A549 (cell line): ENCODE results near the gene EIF4B. TPM values are rescaled to one million over a fixed set of nuclear protein-coding genes. Genes with fewer than 3 reads are reported as not detected.

Experiments
- ATAC-seq, 2 experiments: fragments of 200-7000 bp in 1 of 2; fragments of >200 bp in 1 of 2; cut with Nextera tagmentation in 1 of 2; cut with Tn5 transposase in 1 of 2; 3 replicates each; pipeline versions ENCODE4 v1.8.0 to v1.9.1; 2018 to 2020; ENCODE audit warnings: mild to moderate bottlenecking in 1 of 2, moderate library complexity in 1 of 2
- CTCF ChIA-PET: fragments of 300-600 bp; sonication (Branson Sonifier 250); formaldehyde crosslinking; extraction: SDS; loops from one replicate; lab custom pipeline; 2021; ENCODE audit warnings: antibody characterized with exemption, inconsistent platforms; lab: Yijun Ruan, JAX
- POLR2A ChIA-PET: fragments of 350-600 bp; formaldehyde crosslinking; extraction: SDS; loops from one replicate; lab custom pipeline; 2021; ENCODE audit warnings: antibody characterized with exemption, inconsistent platforms; lab: Yijun Ruan, JAX
- DNase-seq, 2 experiments: peaks; one replicate each; pipeline versions ENCODE4 v3.0.0 to v3.0.0-alpha.2; 2011 to 2016; ENCODE audit warnings: low read depth in 1 of 2, low spot score in 1 of 2
- FAIRE-seq: peaks from 2 replicates; lab custom pipeline; 2011; peaks lifted over from hg19 to GRCh38; lab: Jason Lieb, UNC
- H3K27ac ChIP-seq, 2 experiments: fragments of >200 bp; sonication (Bioruptor Twin); formaldehyde crosslinking; 3 replicates each; pipeline ENCODE4 v1.5.1; 2016 to 2017
- H3K4me1 ChIP-seq: fragments of >200 bp; sonication (Bioruptor Twin); formaldehyde crosslinking; 3 replicates; pipeline ENCODE4 v1.6.1; 2016
- H3K4me2 ChIP-seq: fragments of >200 bp; sonication (Bioruptor Twin); formaldehyde crosslinking; 3 replicates; pipeline ENCODE4 v1.6.1; 2016
- H3K4me3 ChIP-seq: fragments of >200 bp; sonication (Bioruptor Twin); formaldehyde crosslinking; 3 replicates; pipeline ENCODE4 v1.5.1; 2016
- H3K9me3 ChIP-seq: fragments of >200 bp; sonication (Bioruptor Twin); formaldehyde crosslinking; 3 replicates; pipeline ENCODE4 v1.6.1; 2016
- BHLHE40 ChIP-seq: IDR thresholded peaks from 2 replicates; pipeline ENCODE4 v1.6.1; 2012; ENCODE audit warnings: low read depth, low read length, inconsistent platforms
- CBX2 ChIP-seq: fragments of 200-600 bp; sonication (generic); IDR thresholded peaks from 2 replicates; pipeline ENCODE4 v1.6.1; 2016; ENCODE audit warnings: low read depth, mild to moderate bottlenecking, borderline replicate concordance
- CHD2 ChIP-seq: fragments of 150-350 bp; IDR thresholded peaks from 2 replicates; pipeline ENCODE4 v1.6.1; 2014; ENCODE audit warnings: low read length; ENCODE audit not compliant: partially characterized antibody
- CHD4 ChIP-seq: fragments of 200-600 bp; sonication (generic); IDR thresholded peaks from 2 replicates; pipeline ENCODE4 v1.6.1; 2016; ENCODE audit warnings: antibody characterized with exemption, mild to moderate bottlenecking, borderline replicate concordance
- EHF ChIP-seq: fragments of 250-450 bp; sonication (Bioruptor Pico); IDR thresholded peaks from 2 replicates; pipeline ENCODE4 v1.5.0; 2020; ENCODE audit warnings: mild to moderate bottlenecking
- FOSB ChIP-seq: fragments of 250-450 bp; sonication (Bioruptor Pico); IDR thresholded peaks from 2 replicates; pipeline ENCODE4 v1.5.0; 2020; ENCODE audit warnings: mild to moderate bottlenecking, moderate library complexity
- FOSL2 ChIP-seq, 2 experiments: fragments of 450-650 bp in 1 of 2; fragments of >200 bp in 1 of 2; sonication (Bioruptor Twin) in 1 of 2; formaldehyde crosslinking; IDR thresholded peaks; 2 replicates each; pipeline versions ENCODE4 v1.5.0 to v1.6.1; 2016 to 2020; ENCODE audit warnings: mild to moderate bottlenecking in 1 of 2, moderate library complexity in 1 of 2
- FOXS1 ChIP-seq: fragments of 250-450 bp; sonication (Bioruptor Pico); IDR thresholded peaks from 2 replicates; pipeline ENCODE4 v1.5.0; 2020; ENCODE audit warnings: mild to moderate bottlenecking, moderate library complexity
- HDAC2 ChIP-seq: fragments of 200-600 bp; sonication (generic); IDR thresholded peaks from 2 replicates; pipeline ENCODE4 v1.6.1; 2016
- HOXA7 ChIP-seq: fragments of 250-450 bp; sonication (Bioruptor Pico); IDR thresholded peaks from 2 replicates; pipeline ENCODE4 v1.5.0; 2020; ENCODE audit warnings: mild to moderate bottlenecking, moderate library complexity
- HOXB5 ChIP-seq: fragments of 250-450 bp; sonication (Bioruptor Pico); IDR thresholded peaks from 2 replicates; pipeline ENCODE4 v1.5.0; 2020; ENCODE audit warnings: mild to moderate bottlenecking, moderate library complexity
- JUN ChIP-seq, 2 experiments: fragments of >200 bp; sonication (Bioruptor Twin); formaldehyde crosslinking; IDR thresholded peaks; 2 replicates in 1 of 2; 3 replicates in 1 of 2; pipeline ENCODE4 v1.6.1; 2016 to 2017
- NPAS2 ChIP-seq: fragments of 250-450 bp; sonication (Bioruptor Pico); IDR thresholded peaks from 2 replicates; pipeline ENCODE4 v1.8.0; 2022; ENCODE audit warnings: mild to moderate bottlenecking, moderate library complexity, borderline replicate concordance
- NR3C1 ChIP-seq: fragments of >200 bp; sonication (Bioruptor Twin); formaldehyde crosslinking; IDR thresholded peaks from 3 replicates; pipeline ENCODE4 v1.6.1; 2017
- TP53 ChIP-seq: fragments of 250-450 bp; sonication (Bioruptor Pico); IDR thresholded peaks from 2 replicates; pipeline ENCODE4 v1.5.0; 2021; ENCODE audit warnings: mild to moderate bottlenecking, moderate library complexity
- ZC3H11A ChIP-seq: fragments of 450-650 bp; IDR thresholded peaks from 2 replicates; pipeline ENCODE4 v1.6.1; 2014; ENCODE audit warnings: antibody characterized with exemption, mild to moderate bottlenecking
- ZFP36 ChIP-seq: fragments of 450-650 bp; IDR thresholded peaks from 2 replicates; pipeline ENCODE4 v1.6.1; 2014; ENCODE audit warnings: borderline replicate concordance; ENCODE audit not compliant: partially characterized antibody
- ZSCAN20 ChIP-seq: fragments of 250-450 bp; sonication (Bioruptor Pico); IDR thresholded peaks from 2 replicates; pipeline ENCODE4 v1.8.0; 2022; ENCODE audit warnings: mild to moderate bottlenecking, moderate library complexity
- WGBS: methylation state at CpG from one replicate; pipeline ENCODE4 v1.1.6; 2017; ENCODE audit errors: missing lambda C conversion rate; 5-methylcytosine and 5-hydroxymethylcytosine counted together
- polyA plus RNA-seq, 4 experiments: library from polyadenylated mRNA; depleted of rRNA in 3 of 4; stranded (reverse); fragments of >200 nt; fragmentation: RNase III in 1 of 4; extraction: RNeasy Plus Mini Kit Qiagen cat#74134 plus additional on column Dnase treatment in 1 of 4; gene quantifications; 2 replicates in 3 of 4; 3 replicates in 1 of 4; pipeline ENCODE4 v1.2.3, GENCODE V29; 2011 to 2017
- TF ChIP-seq, protein P1 (sequence below): fragments of 250-450 bp; sonication (Bioruptor Pico); IDR thresholded peaks from 2 replicates; pipeline ENCODE4 v1.5.0; 2020; ENCODE audit warnings: low read depth, mild to moderate bottlenecking, moderate library complexity
- TF ChIP-seq, protein P2 (sequence below): fragments of 200-600 bp; sonication (generic); IDR thresholded peaks from 2 replicates; pipeline ENCODE4 v1.6.1; 2016; ENCODE audit warnings: antibody characterized with exemption, mild to moderate bottlenecking, moderate library complexity
- TF ChIP-seq, protein P3 (sequence below): IDR thresholded peaks from 2 replicates; pipeline ENCODE4 v1.6.1; 2012; ENCODE audit warnings: low read depth, borderline replicate concordance
- TF ChIP-seq, protein P4 (sequence below): fragments of 150-350 bp; IDR thresholded peaks from 2 replicates; pipeline ENCODE4 v1.6.1; 2014; ENCODE audit warnings: low read depth, mild to moderate bottlenecking, low read length
- TF ChIP-seq, protein P5 (sequence below): fragments of >200 bp; sonication (Bioruptor Twin); formaldehyde crosslinking; IDR thresholded peaks from 2 replicates; pipeline ENCODE4 v1.6.1; 2016
- TF ChIP-seq, protein P6 (sequence below): fragments of >200 bp; sonication (Bioruptor Twin); formaldehyde crosslinking; IDR thresholded peaks from 3 replicates; pipeline ENCODE4 v1.5.1; 2016
- TF ChIP-seq, protein P7 (sequence below): fragments of 450-650 bp; IDR thresholded peaks from 2 replicates; pipeline ENCODE4 v1.6.1; 2014; ENCODE audit warnings: antibody characterized with exemption

EIF4B gene
- polyA plus RNA-seq, 2 of the 4 experiments (the other 2 are of a cell fraction) = 377 to 650 TPM

DNA sequence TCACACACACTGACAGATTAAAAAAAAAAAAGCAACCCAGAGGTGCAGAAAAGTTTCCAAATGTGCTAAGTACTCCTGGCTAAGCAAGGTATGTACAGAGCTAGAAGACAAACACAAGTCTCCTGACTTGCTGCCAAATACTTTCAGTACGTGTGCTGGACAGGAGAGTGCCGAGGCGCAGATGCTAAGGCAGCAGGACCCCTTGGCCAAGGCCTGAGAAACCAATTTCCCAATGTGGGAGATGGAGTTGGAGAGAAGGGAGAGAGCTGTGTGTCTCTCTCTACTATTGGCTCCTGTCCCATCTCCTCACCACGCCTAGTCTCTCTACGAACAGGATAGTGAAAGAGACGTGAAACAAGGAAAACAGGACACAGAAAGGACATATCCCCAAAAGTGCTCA, 67.6 kb downstream of the EIF4B start (continued):
- TF ChIP-seq FOSB (CRISPR knock-in tag) = no peak
- no peak for TF ChIP-seq CBX2
- TF ChIP-seq ZFP36 = no peak
- no peak for TF ChIP-seq BHLHE40
- no peak for TF ChIP-seq FOSL2 (IDR thresholded peaks at IDR 0.05)
- no peak for TF ChIP-seq FOSL2 (CRISPR knock-in tag; IDR thresholded peaks at IDR 0.05)
- TF ChIP-seq NR3C1 = no peak
- no peak for TF ChIP-seq CHD2
- TF ChIP-seq TP53 (CRISPR knock-in tag) = no peak

DNA sequence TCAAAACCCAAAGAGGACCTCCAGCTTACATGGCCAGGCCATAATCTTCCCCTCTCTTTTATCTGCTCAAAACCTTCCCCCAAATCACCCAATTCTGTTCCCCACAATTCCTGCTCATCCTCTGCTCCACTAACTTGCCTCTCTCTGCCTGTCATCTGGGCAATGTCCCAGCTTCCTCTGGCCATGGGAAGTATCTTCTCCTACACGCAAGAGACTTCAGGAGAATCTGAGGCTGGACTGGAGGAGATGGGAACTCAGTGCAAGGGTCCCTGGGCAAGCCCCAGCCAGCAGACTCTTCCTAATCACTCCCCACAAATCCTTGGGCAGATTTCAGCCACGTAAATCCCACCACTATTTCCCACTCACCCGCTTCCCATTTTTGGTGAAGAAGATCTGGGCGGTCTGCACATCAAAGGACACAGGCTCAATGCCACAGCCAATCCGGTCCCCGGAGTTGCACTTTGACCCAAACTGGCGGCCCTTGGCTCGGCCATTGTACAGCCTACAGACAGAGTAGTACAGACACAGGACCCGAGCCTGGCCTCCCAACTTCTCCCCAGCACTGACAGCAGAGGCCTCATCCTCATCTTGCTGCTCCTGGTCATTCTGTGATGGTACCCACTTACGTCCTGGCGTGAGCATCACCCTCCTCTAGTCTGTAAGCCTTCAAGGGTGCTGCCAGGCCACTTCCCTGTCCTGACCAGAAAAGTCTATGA, 68.2 kb downstream of the EIF4B start:
- H3K27ac ChIP-seq = no peak overlapping the region
- DNase-seq (no peak), FAIRE-seq (no peak), ATAC-seq (no peak)
- H3K4me1 ChIP-seq = peaks cover 19% of the 10 kb centered on the region
- WGBS = 96% methylated on average over 11 of the region's 11 CpGs
- TF ChIP-seq EHF (CRISPR knock-in tag) (no peak), CBX2 (no peak), CHD4 (no peak), ZSCAN20 (no peak), HOXA7 (CRISPR knock-in tag) (no peak), BHLHE40 (no peak), HOXB5 (CRISPR knock-in tag) (no peak), NPAS2 (no peak), FOXS1 (CRISPR knock-in tag) (no peak), HDAC2 (no peak), JUN (IDR thresholded peaks at IDR 0.05) (no peak), ZC3H11A (no peak), FOSL2 (IDR thresholded peaks at IDR 0.05) (no peak), FOSL2 (CRISPR knock-in tag; IDR thresholded peaks at IDR 0.05) (no peak)
- TF ChIP-seq, protein P1, sequence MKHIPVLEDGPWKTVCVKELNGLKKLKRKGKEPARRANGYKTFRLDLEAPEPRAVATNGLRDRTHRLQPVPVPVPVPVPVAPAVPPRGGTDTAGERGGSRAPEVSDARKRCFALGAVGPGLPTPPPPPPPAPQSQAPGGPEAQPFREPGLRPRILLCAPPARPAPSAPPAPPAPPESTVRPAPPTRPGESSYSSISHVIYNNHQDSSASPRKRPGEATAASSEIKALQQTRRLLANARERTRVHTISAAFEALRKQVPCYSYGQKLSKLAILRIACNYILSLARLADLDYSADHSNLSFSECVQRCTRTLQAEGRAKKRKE (CRISPR knock-in tag) = no peak
- TF ChIP-seq, protein P2, sequence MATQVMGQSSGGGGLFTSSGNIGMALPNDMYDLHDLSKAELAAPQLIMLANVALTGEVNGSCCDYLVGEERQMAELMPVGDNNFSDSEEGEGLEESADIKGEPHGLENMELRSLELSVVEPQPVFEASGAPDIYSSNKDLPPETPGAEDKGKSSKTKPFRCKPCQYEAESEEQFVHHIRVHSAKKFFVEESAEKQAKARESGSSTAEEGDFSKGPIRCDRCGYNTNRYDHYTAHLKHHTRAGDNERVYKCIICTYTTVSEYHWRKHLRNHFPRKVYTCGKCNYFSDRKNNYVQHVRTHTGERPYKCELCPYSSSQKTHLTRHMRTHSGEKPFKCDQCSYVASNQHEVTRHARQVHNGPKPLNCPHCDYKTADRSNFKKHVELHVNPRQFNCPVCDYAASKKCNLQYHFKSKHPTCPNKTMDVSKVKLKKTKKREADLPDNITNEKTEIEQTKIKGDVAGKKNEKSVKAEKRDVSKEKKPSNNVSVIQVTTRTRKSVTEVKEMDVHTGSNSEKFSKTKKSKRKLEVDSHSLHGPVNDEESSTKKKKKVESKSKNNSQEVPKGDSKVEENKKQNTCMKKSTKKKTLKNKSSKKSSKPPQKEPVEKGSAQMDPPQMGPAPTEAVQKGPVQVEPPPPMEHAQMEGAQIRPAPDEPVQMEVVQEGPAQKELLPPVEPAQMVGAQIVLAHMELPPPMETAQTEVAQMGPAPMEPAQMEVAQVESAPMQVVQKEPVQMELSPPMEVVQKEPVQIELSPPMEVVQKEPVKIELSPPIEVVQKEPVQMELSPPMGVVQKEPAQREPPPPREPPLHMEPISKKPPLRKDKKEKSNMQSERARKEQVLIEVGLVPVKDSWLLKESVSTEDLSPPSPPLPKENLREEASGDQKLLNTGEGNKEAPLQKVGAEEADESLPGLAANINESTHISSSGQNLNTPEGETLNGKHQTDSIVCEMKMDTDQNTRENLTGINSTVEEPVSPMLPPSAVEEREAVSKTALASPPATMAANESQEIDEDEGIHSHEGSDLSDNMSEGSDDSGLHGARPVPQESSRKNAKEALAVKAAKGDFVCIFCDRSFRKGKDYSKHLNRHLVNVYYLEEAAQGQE = no peak
- TF ChIP-seq, protein P3, sequence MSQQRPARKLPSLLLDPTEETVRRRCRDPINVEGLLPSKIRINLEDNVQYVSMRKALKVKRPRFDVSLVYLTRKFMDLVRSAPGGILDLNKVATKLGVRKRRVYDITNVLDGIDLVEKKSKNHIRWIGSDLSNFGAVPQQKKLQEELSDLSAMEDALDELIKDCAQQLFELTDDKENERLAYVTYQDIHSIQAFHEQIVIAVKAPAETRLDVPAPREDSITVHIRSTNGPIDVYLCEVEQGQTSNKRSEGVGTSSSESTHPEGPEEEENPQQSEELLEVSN = no peak
- TF ChIP-seq, protein P4, sequence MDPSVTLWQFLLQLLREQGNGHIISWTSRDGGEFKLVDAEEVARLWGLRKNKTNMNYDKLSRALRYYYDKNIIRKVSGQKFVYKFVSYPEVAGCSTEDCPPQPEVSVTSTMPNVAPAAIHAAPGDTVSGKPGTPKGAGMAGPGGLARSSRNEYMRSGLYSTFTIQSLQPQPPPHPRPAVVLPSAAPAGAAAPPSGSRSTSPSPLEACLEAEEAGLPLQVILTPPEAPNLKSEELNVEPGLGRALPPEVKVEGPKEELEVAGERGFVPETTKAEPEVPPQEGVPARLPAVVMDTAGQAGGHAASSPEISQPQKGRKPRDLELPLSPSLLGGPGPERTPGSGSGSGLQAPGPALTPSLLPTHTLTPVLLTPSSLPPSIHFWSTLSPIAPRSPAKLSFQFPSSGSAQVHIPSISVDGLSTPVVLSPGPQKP = no peak
- TF ChIP-seq, protein P5, sequence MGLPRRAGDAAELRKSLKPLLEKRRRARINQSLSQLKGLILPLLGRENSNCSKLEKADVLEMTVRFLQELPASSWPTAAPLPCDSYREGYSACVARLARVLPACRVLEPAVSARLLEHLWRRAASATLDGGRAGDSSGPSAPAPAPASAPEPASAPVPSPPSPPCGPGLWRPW = no peak
- TF ChIP-seq, protein P6, sequence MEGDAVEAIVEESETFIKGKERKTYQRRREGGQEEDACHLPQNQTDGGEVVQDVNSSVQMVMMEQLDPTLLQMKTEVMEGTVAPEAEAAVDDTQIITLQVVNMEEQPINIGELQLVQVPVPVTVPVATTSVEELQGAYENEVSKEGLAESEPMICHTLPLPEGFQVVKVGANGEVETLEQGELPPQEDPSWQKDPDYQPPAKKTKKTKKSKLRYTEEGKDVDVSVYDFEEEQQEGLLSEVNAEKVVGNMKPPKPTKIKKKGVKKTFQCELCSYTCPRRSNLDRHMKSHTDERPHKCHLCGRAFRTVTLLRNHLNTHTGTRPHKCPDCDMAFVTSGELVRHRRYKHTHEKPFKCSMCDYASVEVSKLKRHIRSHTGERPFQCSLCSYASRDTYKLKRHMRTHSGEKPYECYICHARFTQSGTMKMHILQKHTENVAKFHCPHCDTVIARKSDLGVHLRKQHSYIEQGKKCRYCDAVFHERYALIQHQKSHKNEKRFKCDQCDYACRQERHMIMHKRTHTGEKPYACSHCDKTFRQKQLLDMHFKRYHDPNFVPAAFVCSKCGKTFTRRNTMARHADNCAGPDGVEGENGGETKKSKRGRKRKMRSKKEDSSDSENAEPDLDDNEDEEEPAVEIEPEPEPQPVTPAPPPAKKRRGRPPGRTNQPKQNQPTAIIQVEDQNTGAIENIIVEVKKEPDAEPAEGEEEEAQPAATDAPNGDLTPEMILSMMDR = no peak
- TF ChIP-seq, protein P7, sequence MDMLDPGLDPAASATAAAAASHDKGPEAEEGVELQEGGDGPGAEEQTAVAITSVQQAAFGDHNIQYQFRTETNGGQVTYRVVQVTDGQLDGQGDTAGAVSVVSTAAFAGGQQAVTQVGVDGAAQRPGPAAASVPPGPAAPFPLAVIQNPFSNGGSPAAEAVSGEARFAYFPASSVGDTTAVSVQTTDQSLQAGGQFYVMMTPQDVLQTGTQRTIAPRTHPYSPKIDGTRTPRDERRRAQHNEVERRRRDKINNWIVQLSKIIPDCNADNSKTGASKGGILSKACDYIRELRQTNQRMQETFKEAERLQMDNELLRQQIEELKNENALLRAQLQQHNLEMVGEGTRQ = no peak
- no peak overlapping the region for H3K4me2 ChIP-seq
- no peaks in the 10 kb centered on the region for H3K9me3 ChIP-seq
- no peak overlapping the region for H3K4me3 ChIP-seq
- ChIA-PET POLR2A (no interaction called here), CTCF (interaction anchor here (1.3 to 45.5 kb wide), 3 partner anchors 9 to 123 kb away, joined by 4 to 1424 read pairs (median 1424); partner anchors contain the start of genes IGFBP6, SOAT2, SPRYD3 and TNS2)
